NK-92 treated with Interleukin-12 subunit alpha and Interleukin-12 subunit beta, amount 100 ng/mL, for 24 hours (cell line): ENCODE data around the gene PIAS4.
"Not testable (repeated sequence)": the region's sequence is repeated elsewhere in the genome, so short reads cannot be mapped to it uniquely, and the experiment has no call there.

Source experiments
- DNase-seq: peaks from one replicate; lab custom pipeline; 2025; lab: John Stamatoyannopoulos, UW

The PIAS4 gene

GRCh38 chr19:3998667-3999412, 8.7 kb upstream of the PIAS4 start:
- not testable (repeated sequence) for DNase-seq

- not testable (repeated sequence) for DNase-seq
Measured at GRCh38 chr19:4000798-4001197, 6.7 kb upstream of the PIAS4 start.

GRCh38 chr19:4005436-4005835, 2.1 kb upstream of the PIAS4 start:
- DNase-seq: not testable (repeated sequence)

- no peak for DNase-seq
Measured at GRCh38 chr19:4007836-4008539, 452 bp downstream of the PIAS4 start.

GRCh38 chr19:4009990-4010807, 2.7 kb downstream of the PIAS4 start:
- no peak for DNase-seq

GRCh38 chr19:4010808-4011110, 3.2 kb downstream of the PIAS4 start:
- no peak for DNase-seq

GRCh38 chr19:4011430-4011829, 3.9 kb downstream of the PIAS4 start:
- not testable (repeated sequence) for DNase-seq

- no peak for DNase-seq
Measured at GRCh38 chr19:4012092-4012974, 4.8 kb downstream of the PIAS4 start.

GRCh38 chr19:4012975-4013634, 5.6 kb downstream of the PIAS4 start:
- DNase-seq: no peak

- no peak for DNase-seq
Measured at GRCh38 chr19:4013886-4014540, 6.5 kb downstream of the PIAS4 start.

- no peak for DNase-seq
Measured at GRCh38 chr19:4014541-4015491, 7.3 kb downstream of the PIAS4 start.

GRCh38 chr19:4015705-4016402, 8.3 kb downstream of the PIAS4 start:
- no peak for DNase-seq

- no peak for DNase-seq
Measured at GRCh38 chr19:4016486-4016885, 8.9 kb downstream of the PIAS4 start.

GRCh38 chr19:4016903-4017638, 9.5 kb downstream of the PIAS4 start:
- DNase-seq: no peak

- no peak for DNase-seq
Measured at GRCh38 chr19:4018140-4018613, 10.6 kb downstream of the PIAS4 start.

GRCh38 chr19:4018775-4019504, 11.4 kb downstream of the PIAS4 start:
- DNase-seq: no peak

GRCh38 chr19:4019578-4019977, 12.0 kb downstream of the PIAS4 start:
- DNase-seq: no peak
